SK-N-SH treated with all-trans-retinoic acid at 6 μM for 48 hours (cell line): Measurements from ENCODE around the gene TRIM8.

Source experiments
- ARNTL ChIP-seq: fragments of 450-650 bp; formaldehyde crosslinking; IDR thresholded peaks from 2 replicates; pipeline ENCODE4 v1.5.0; 2020; ENCODE audit warnings: low read depth, mild to moderate bottlenecking, moderate library complexity, borderline replicate concordance
- BACH2 ChIP-seq: fragments of 250-450 bp; sonication (Bioruptor Pico); IDR thresholded peaks from 2 replicates; pipeline ENCODE4 v1.9.0; 2021; ENCODE audit warnings: mild to moderate bottlenecking, borderline replicate concordance
- CSDC2 ChIP-seq: fragments of 250-450 bp; sonication (Bioruptor Pico); IDR thresholded peaks from 2 replicates; pipeline ENCODE4 v1.5.0; 2020; ENCODE audit warnings: mild to moderate bottlenecking, moderate library complexity
- GLIS3 ChIP-seq: fragments of 250-450 bp; sonication (Bioruptor Pico); IDR thresholded peaks from 2 replicates; pipeline ENCODE4 v1.5.0; 2020; ENCODE audit warnings: mild to moderate bottlenecking, moderate library complexity
- PPARA ChIP-seq: fragments of 250-450 bp; sonication (Bioruptor Pico); IDR thresholded peaks from 2 replicates; pipeline ENCODE4 v1.5.0; 2020; ENCODE audit warnings: mild to moderate bottlenecking, borderline replicate concordance
- ZFP30 ChIP-seq: fragments of 450-650 bp; formaldehyde crosslinking; IDR thresholded peaks from 2 replicates; pipeline ENCODE4 v1.5.0; 2022; ENCODE audit warnings: mild to moderate bottlenecking, moderate library complexity
- ZNF565 ChIP-seq: fragments of 450-650 bp; formaldehyde crosslinking; conservative IDR thresholded peaks from 2 replicates; pipeline ENCODE4 v1.5.0; 2020; ENCODE audit warnings: low read depth, mild to moderate bottlenecking, moderate library complexity
- TF ChIP-seq, protein P1 (sequence below): fragments of 250-450 bp; sonication (Bioruptor Pico); IDR thresholded peaks from 2 replicates; pipeline ENCODE4 v1.8.0; 2020; ENCODE audit warnings: mild to moderate bottlenecking, moderate library complexity, borderline replicate concordance
- TF ChIP-seq, protein P2 (sequence below): fragments of 250-450 bp; sonication (Bioruptor Pico); IDR thresholded peaks from 2 replicates; pipeline ENCODE4 v1.5.0; 2020; ENCODE audit warnings: mild to moderate bottlenecking, moderate library complexity

- TF ChIP-seq ZFP30 (CRISPR knock-in tag) = no peak
- TF ChIP-seq CSDC2 = no peak
- TF ChIP-seq GLIS3 = no peak
- no peak for TF ChIP-seq BACH2
- no peak for TF ChIP-seq ARNTL (CRISPR knock-in tag)
- no peak for TF ChIP-seq ZNF565 (CRISPR knock-in tag)
- TF ChIP-seq PPARA (CRISPR knock-in tag) = no peak
- TF ChIP-seq, protein P1, sequence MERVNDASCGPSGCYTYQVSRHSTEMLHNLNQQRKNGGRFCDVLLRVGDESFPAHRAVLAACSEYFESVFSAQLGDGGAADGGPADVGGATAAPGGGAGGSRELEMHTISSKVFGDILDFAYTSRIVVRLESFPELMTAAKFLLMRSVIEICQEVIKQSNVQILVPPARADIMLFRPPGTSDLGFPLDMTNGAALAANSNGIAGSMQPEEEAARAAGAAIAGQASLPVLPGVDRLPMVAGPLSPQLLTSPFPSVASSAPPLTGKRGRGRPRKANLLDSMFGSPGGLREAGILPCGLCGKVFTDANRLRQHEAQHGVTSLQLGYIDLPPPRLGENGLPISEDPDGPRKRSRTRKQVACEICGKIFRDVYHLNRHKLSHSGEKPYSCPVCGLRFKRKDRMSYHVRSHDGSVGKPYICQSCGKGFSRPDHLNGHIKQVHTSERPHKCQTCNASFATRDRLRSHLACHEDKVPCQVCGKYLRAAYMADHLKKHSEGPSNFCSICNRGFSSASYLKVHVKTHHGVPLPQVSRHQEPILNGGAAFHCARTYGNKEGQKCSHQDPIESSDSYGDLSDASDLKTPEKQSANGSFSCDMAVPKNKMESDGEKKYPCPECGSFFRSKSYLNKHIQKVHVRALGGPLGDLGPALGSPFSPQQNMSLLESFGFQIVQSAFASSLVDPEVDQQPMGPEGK (CRISPR knock-in tag) = no peak
- TF ChIP-seq, protein P2, sequence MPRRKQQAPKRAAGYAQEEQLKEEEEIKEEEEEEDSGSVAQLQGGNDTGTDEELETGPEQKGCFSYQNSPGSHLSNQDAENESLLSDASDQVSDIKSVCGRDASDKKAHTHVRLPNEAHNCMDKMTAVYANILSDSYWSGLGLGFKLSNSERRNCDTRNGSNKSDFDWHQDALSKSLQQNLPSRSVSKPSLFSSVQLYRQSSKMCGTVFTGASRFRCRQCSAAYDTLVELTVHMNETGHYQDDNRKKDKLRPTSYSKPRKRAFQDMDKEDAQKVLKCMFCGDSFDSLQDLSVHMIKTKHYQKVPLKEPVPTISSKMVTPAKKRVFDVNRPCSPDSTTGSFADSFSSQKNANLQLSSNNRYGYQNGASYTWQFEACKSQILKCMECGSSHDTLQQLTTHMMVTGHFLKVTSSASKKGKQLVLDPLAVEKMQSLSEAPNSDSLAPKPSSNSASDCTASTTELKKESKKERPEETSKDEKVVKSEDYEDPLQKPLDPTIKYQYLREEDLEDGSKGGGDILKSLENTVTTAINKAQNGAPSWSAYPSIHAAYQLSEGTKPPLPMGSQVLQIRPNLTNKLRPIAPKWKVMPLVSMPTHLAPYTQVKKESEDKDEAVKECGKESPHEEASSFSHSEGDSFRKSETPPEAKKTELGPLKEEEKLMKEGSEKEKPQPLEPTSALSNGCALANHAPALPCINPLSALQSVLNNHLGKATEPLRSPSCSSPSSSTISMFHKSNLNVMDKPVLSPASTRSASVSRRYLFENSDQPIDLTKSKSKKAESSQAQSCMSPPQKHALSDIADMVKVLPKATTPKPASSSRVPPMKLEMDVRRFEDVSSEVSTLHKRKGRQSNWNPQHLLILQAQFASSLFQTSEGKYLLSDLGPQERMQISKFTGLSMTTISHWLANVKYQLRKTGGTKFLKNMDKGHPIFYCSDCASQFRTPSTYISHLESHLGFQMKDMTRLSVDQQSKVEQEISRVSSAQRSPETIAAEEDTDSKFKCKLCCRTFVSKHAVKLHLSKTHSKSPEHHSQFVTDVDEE (CRISPR knock-in tag) = no peak
Observed at GRCh38 chr10:102654969-102655368, 10.7 kb downstream of the TRIM8 start.
